HG03045 (cell line): Measurements from ENCODE around the gene POU2F3.

Experiments
- ATAC-seq: cut with Tn5 transposase; IDR thresholded peaks from one replicate; pipeline ENCODE4 v1.9.1; 2021; ENCODE audit warnings: mild to moderate bottlenecking, moderate library complexity; ENCODE audit not compliant: unreplicated experiment

The POU2F3 gene

GRCh38 chr11:120226242-120226641, 13.7 kb upstream of the POU2F3 start:
- no peak for ATAC-seq

- ATAC-seq: no peak
Measured at GRCh38 chr11:120226714-120227113, 13.2 kb upstream of the POU2F3 start.

GRCh38 chr11:120227228-120227852, 12.6 kb upstream of the POU2F3 start:
- ATAC-seq: no peak

- ATAC-seq: no peak
Measured at GRCh38 chr11:120228794-120229384, 11.1 kb upstream of the POU2F3 start.

GRCh38 chr11:120229451-120230424, 10.2 kb upstream of the POU2F3 start:
- no peak for ATAC-seq

GRCh38 chr11:120230433-120231071, 9.4 kb upstream of the POU2F3 start:
- no peak for ATAC-seq

- no peak for ATAC-seq
Measured at GRCh38 chr11:120231963-120232362, 8.0 kb upstream of the POU2F3 start.

- no peak for ATAC-seq
Measured at GRCh38 chr11:120233207-120233803, 6.6 kb upstream of the POU2F3 start.

GRCh38 chr11:120235024-120235628, 4.8 kb upstream of the POU2F3 start:
- no peak for ATAC-seq

GRCh38 chr11:120236169-120237107, 3.5 kb upstream of the POU2F3 start:
- no peak for ATAC-seq

- ATAC-seq: no peak
Measured at GRCh38 chr11:120238968-120239620, 846 bp upstream of the POU2F3 start.

- no peak for ATAC-seq
Measured at GRCh38 chr11:120240866-120241265, 926 bp downstream of the POU2F3 start.

- no peak for ATAC-seq
Measured at GRCh38 chr11:120241277-120241676, 1.3 kb downstream of the POU2F3 start.

GRCh38 chr11:120243221-120243620, 3.3 kb downstream of the POU2F3 start:
- no peak for ATAC-seq

- no peak for ATAC-seq
Measured at GRCh38 chr11:120244476-120245365, 4.8 kb downstream of the POU2F3 start.

GRCh38 chr11:120245434-120245833, 5.5 kb downstream of the POU2F3 start:
- ATAC-seq: no peak

- ATAC-seq: peak; percentile 51
Measured at GRCh38 chr11:120248551-120249278, 8.8 kb downstream of the POU2F3 start.
